Measurements from ENCODE around the gene TRIM56. TPM values are rescaled to one million over a fixed set of nuclear protein-coding genes. Genes with fewer than 3 reads are reported as not detected.

TRIM56 gene
- total and polyA plus RNA-seq, 2 donors from 2014 or later: 6.9 to 54.5 TPM

DNA sequence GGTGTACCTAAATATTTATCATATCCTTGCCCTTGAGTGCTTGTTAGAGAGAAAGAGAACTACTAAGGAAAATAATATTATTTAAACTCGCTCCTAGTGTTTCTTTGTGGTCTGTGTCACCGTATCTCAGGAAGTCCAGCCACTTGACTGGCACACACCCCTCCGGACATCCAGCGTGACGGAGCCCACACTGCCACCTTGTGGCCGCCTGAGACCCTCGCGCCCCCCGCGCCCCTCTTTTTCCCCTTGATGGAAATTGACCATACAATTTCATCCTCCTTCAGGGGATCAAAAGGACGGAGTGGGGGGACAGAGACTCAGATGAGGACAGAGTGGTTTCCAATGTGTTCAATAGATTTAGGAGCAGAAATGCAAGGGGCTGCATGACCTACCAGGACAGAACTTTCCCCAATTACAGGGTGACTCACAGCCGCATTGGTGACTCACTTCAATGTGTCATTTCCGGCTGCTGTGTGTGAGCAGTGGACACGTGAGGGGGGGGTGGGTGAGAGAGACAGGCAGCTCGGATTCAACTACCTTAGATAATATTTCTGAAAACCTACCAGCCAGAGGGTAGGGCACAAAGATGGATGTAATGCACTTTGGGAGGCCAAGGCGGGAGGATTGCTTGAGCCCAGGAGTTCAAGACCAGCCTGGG lies 53.1 kb downstream of the TRIM56 start:
- TF ChIP-seq, protein P1, sequence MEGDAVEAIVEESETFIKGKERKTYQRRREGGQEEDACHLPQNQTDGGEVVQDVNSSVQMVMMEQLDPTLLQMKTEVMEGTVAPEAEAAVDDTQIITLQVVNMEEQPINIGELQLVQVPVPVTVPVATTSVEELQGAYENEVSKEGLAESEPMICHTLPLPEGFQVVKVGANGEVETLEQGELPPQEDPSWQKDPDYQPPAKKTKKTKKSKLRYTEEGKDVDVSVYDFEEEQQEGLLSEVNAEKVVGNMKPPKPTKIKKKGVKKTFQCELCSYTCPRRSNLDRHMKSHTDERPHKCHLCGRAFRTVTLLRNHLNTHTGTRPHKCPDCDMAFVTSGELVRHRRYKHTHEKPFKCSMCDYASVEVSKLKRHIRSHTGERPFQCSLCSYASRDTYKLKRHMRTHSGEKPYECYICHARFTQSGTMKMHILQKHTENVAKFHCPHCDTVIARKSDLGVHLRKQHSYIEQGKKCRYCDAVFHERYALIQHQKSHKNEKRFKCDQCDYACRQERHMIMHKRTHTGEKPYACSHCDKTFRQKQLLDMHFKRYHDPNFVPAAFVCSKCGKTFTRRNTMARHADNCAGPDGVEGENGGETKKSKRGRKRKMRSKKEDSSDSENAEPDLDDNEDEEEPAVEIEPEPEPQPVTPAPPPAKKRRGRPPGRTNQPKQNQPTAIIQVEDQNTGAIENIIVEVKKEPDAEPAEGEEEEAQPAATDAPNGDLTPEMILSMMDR (IDR thresholded peaks at IDR 0.05; ENCODE audit: borderline replicate concordance, extremely low read depth, insufficient read depth): peak; percentile 56
- Histone ChIP-seq H3K27ac (ENCODE audit: low read depth in 2 of 2, low read length in 2 of 2) (no peak overlapping the region), H3K4me3 (ENCODE audit: low read length in 3 of 3) (no peak overlapping the region), H3K27me3 (ENCODE audit: control insufficient read depth, insufficient read depth, low read length) (no peaks in the 10 kb centered on the region), H3K9ac (ENCODE audit: low read length in 3 of 3) (no peak overlapping the region), H3K9me3 (ENCODE audit: control insufficient read depth in 2 of 3, insufficient read depth in 1 of 3, low read length in 3 of 3) (no peaks in the 10 kb centered on the region), H3K36me3 (ENCODE audit: control insufficient read depth in 2 of 3, insufficient read depth in 3 of 3, low read length in 3 of 3) (no peaks in the 10 kb centered on the region), H3K4me1 (ENCODE audit: control insufficient read depth in 2 of 3, insufficient read depth in 2 of 3, low read depth in 1 of 3, low read length in 3 of 3) (peaks cover 0 to 5% (median 0%) of the 10 kb centered on the region in 3 donors)
- DNase-seq (peak; percentile 63 to 93 (median 80)), FAIRE-seq (no peak)
- intact Hi-C loops (cut with DNase I): no loop called here

DNA sequence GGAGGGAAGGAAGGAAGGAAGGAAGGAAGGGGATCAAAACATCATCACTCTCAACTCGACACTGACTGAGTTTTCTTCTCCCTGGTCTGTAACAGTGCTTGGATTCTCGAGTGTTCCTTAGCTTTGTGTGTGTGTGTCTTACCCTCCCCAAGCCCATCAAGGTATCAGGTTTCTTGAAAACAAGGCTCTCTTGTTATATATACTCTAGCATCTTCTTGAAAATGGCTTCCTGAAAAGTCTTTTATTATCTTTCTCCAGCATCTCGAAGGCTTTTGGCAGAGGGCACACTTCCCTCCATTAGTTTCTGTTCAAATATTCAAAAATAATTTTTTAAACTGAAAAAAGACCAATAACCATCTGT lies 55.0 kb downstream of the TRIM56 start:
- Histone ChIP-seq H3K9ac (ENCODE audit: low read length in 3 of 3) (no peak overlapping the region), H3K4me3 (ENCODE audit: low read length in 3 of 3) (no peak overlapping the region), H3K36me3 (ENCODE audit: control insufficient read depth in 2 of 3, insufficient read depth in 3 of 3, low read length in 3 of 3) (no peaks in the 10 kb centered on the region), H3K27ac (ENCODE audit: low read depth in 2 of 2, low read length in 2 of 2) (no peak overlapping the region), H3K27me3 (ENCODE audit: control insufficient read depth, insufficient read depth, low read length) (no peaks in the 10 kb centered on the region), H3K4me1 (ENCODE audit: control insufficient read depth in 2 of 3, insufficient read depth in 2 of 3, low read depth in 1 of 3, low read length in 3 of 3) (peaks cover 0 to 5% (median 0%) of the 10 kb centered on the region in 3 donors), H3K9me3 (ENCODE audit: control insufficient read depth in 2 of 3, insufficient read depth in 1 of 3, low read length in 3 of 3) (no peaks in the 10 kb centered on the region)
- FAIRE-seq: no peak
- TF ChIP-seq, protein P1 (IDR thresholded peaks at IDR 0.05; ENCODE audit: borderline replicate concordance, extremely low read depth, insufficient read depth): no peak
- intact Hi-C loops (cut with DNase I): loop anchor here (10.0 kb wide), 1 partner anchor 144 kb away; no protein-coding TSS in a partner anchor
- DNase-seq: peak in 1 of 5 donors; percentile 32

DNA sequence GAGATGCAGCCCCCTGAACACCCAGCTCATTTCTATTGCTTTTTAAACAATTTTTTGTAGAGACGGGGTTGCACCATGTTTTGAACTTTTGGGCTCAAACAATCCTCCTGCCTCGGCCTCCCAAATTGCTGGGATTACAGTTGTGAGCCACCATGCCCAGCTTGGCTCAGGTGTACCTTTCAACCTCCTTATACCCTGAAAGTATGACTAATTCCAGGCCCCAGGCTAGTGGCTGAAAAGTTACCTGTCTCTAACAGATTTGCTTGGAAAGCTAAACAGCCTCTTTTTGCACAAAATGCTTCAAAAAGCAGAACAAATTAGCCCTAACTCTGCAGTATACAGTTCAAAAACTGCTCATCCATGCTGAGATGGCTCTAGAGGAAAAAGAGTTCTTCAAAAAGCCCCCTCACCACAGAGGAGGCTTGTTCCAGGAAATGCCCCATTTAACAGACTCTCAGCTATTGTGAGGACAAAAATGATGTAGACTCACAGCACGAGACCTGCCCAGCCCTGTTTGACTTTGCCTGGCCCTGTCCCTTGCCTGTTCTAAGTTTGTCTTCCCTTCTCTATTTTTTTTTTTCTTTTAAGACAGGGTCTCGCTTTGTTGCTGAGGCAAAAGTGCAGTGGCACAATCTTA lies 55.6 kb downstream of the TRIM56 start:
- no peak overlapping the region for H3K27ac ChIP-seq (ENCODE audit: low read depth in 2 of 2, low read length in 2 of 2)
- intact Hi-C loops (cut with DNase I): loop anchor here (10.0 kb wide), 1 partner anchor 144 kb away; no protein-coding TSS in a partner anchor
- H3K27me3 ChIP-seq (ENCODE audit: control insufficient read depth, insufficient read depth, low read length): no peaks in the 10 kb centered on the region
- TF ChIP-seq, protein P1 (IDR thresholded peaks at IDR 0.05; ENCODE audit: borderline replicate concordance, extremely low read depth, insufficient read depth): no peak
- no peaks in the 10 kb centered on the region for H3K36me3 ChIP-seq (ENCODE audit: control insufficient read depth in 2 of 3, insufficient read depth in 3 of 3, low read length in 3 of 3)
- no peak overlapping the region for H3K4me3 ChIP-seq (ENCODE audit: low read length in 3 of 3)
- H3K4me1 ChIP-seq (ENCODE audit: control insufficient read depth in 2 of 3, insufficient read depth in 2 of 3, low read depth in 1 of 3, low read length in 3 of 3): peaks cover 0 to 5% (median 0%) of the 10 kb centered on the region in 3 donors
- H3K9me3 ChIP-seq (ENCODE audit: control insufficient read depth in 2 of 3, insufficient read depth in 1 of 3, low read length in 3 of 3): no peaks in the 10 kb centered on the region
- H3K9ac ChIP-seq (ENCODE audit: low read length in 3 of 3): no peak overlapping the region
- FAIRE-seq (no peak), DNase-seq (no peak)

Other genes with a start within 250 kb of the TRIM56 start
- gene SLC12A9, start 232.8 kb upstream of the TRIM56 start, total RNA-seq: 29.9 TPM
- 19.7 TPM for gene SLC12A9, start 232.8 kb upstream of the TRIM56 start, polyA plus RNA-seq (ENCODE audit: insufficient read depth, low read depth, low replicate concordance)
- 74.4 TPM for gene TRIP6, start 218.1 kb upstream of the TRIM56 start, total RNA-seq
- 92.6 TPM for gene TRIP6, start 218.1 kb upstream of the TRIM56 start, polyA plus RNA-seq (ENCODE audit: insufficient read depth, low read depth, low replicate concordance)
- gene SRRT, start 210.4 kb upstream of the TRIM56 start, total RNA-seq: 127 TPM
- 58.2 TPM for gene SRRT, start 210.4 kb upstream of the TRIM56 start, polyA plus RNA-seq (ENCODE audit: insufficient read depth, low read depth, low replicate concordance)
- 3.4 TPM for gene UFSP1, start 195.8 kb upstream of the TRIM56 start, total RNA-seq
- gene UFSP1, start 195.8 kb upstream of the TRIM56 start, polyA plus RNA-seq (ENCODE audit: insufficient read depth, low read depth, low replicate concordance): 3.8 TPM
- 3.6 TPM for gene ACHE, start 189.6 kb upstream of the TRIM56 start, total RNA-seq
- gene ACHE, start 189.6 kb upstream of the TRIM56 start, polyA plus RNA-seq (ENCODE audit: insufficient read depth, low read depth, low replicate concordance): 1.6 TPM
- 39.1 TPM for gene MUC3A, start 135.9 kb upstream of the TRIM56 start, total RNA-seq
- 0.65 TPM for gene MUC3A, start 135.9 kb upstream of the TRIM56 start, polyA plus RNA-seq (ENCODE audit: insufficient read depth, low read depth, low replicate concordance)
- gene MUC12, start 115.9 kb upstream of the TRIM56 start, total RNA-seq: 3.8 TPM
- gene MUC12, start 115.9 kb upstream of the TRIM56 start, polyA plus RNA-seq (ENCODE audit: insufficient read depth, low read depth, low replicate concordance): not detected
- gene MUC17, start 65.4 kb upstream of the TRIM56 start, total RNA-seq: not detected
- not detected for gene MUC17, start 65.4 kb upstream of the TRIM56 start, polyA plus RNA-seq (ENCODE audit: insufficient read depth, low read depth, low replicate concordance)
- gene SERPINE1, start 41.6 kb downstream of the TRIM56 start, total RNA-seq: 9.9 TPM
- gene SERPINE1, start 41.6 kb downstream of the TRIM56 start, polyA plus RNA-seq (ENCODE audit: insufficient read depth, low read depth, low replicate concordance): 3.5 TPM
- gene AP1S1, start 69.0 kb downstream of the TRIM56 start, total RNA-seq: 50.4 TPM
- 133 TPM for gene AP1S1, start 69.0 kb downstream of the TRIM56 start, polyA plus RNA-seq (ENCODE audit: insufficient read depth, low read depth, low replicate concordance)
- gene VGF, start 80.1 kb downstream of the TRIM56 start, total RNA-seq: 0.38 TPM
- gene VGF, start 80.1 kb downstream of the TRIM56 start, polyA plus RNA-seq (ENCODE audit: insufficient read depth, low read depth, low replicate concordance): 2.2 TPM
- gene NAT16, start 94.8 kb downstream of the TRIM56 start, total RNA-seq: not detected
- gene NAT16, start 94.8 kb downstream of the TRIM56 start, polyA plus RNA-seq (ENCODE audit: insufficient read depth, low read depth, low replicate concordance): not detected
- 0.25 TPM for gene MOGAT3, start 115.6 kb downstream of the TRIM56 start, total RNA-seq
- gene MOGAT3, start 115.6 kb downstream of the TRIM56 start, polyA plus RNA-seq (ENCODE audit: insufficient read depth, low read depth, low replicate concordance): 0.37 TPM
- 78.8 TPM for gene PLOD3, start 132.1 kb downstream of the TRIM56 start, total RNA-seq
- gene PLOD3, start 132.1 kb downstream of the TRIM56 start, polyA plus RNA-seq (ENCODE audit: insufficient read depth, low read depth, low replicate concordance): 53.5 TPM
- gene ZNHIT1, start 132.7 kb downstream of the TRIM56 start, total RNA-seq: 74.9 TPM
- gene ZNHIT1, start 132.7 kb downstream of the TRIM56 start, polyA plus RNA-seq (ENCODE audit: insufficient read depth, low read depth, low replicate concordance): 208 TPM
- gene CLDN15, start 152.3 kb downstream of the TRIM56 start, total RNA-seq: 11.9 TPM
- gene CLDN15, start 152.3 kb downstream of the TRIM56 start, polyA plus RNA-seq (ENCODE audit: insufficient read depth, low read depth, low replicate concordance): 13.3 TPM
- gene FIS1, start 159.6 kb downstream of the TRIM56 start, total RNA-seq: 180 TPM
- gene FIS1, start 159.6 kb downstream of the TRIM56 start, polyA plus RNA-seq (ENCODE audit: insufficient read depth, low read depth, low replicate concordance): 472 TPM
- 42.5 TPM for gene IFT22, start 236.3 kb downstream of the TRIM56 start, total RNA-seq
- gene IFT22, start 236.3 kb downstream of the TRIM56 start, polyA plus RNA-seq (ENCODE audit: insufficient read depth, low read depth, low replicate concordance): 92.7 TPM